ENCODE results near the gene TMEM132A.
A peak's percentile ranks its signal among the peaks of the same experiment; 100 is the strongest.

Gene TMEM132A

DNA sequence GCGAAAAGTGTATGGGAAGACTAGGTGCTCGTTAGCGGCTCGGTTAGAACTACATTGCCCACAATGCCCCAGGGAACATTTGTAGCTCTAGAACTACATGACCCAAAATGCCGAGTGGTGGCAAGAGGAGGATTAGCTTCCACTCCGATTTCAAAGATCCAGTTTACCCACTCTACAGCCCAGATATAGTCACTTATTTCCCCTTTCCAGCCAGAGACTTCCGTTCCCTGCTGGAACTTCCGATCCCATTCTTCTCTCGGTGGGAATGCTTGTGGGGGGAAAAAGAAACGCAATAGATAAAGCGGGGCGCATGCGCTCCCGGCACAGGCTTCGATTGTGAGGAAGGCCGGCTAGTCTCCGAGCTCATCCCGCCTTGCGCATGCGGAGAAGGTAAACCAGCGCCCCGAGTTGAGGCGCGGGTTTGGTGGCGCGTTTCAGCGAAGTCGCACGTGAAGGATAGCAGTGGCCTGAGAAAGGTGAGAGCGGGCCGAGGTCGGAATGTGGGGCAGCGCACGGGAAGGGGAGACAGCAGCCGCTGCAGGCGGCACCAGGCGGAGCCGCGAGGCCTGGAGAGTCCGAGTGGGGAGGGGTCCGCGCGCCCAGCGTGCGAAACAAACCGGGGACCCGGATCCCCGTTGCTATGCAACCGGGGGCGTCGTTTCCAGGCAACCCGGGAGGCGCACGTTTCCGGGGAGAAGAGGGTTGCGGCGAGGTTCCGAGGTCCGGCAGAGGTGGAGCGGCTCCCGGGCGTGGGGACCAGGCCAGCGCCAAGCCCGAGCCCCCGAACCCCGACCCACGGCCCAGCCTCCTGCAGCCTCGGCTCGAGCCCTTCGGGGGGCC lies 10.2 kb upstream of the TMEM132A start, which contains the start of gene TMEM109:
Gene TMEM109 (plus strand): TSS at position 366 of the 840 bp plus-strand sequence. CDS start 5,536 bp downstream, outside the sequence.
- FAIRE-seq (peak; percentile 97), DNase-seq (ENCODE audit: insufficient read length, low spot score) (peak; percentile 83)

DNA sequence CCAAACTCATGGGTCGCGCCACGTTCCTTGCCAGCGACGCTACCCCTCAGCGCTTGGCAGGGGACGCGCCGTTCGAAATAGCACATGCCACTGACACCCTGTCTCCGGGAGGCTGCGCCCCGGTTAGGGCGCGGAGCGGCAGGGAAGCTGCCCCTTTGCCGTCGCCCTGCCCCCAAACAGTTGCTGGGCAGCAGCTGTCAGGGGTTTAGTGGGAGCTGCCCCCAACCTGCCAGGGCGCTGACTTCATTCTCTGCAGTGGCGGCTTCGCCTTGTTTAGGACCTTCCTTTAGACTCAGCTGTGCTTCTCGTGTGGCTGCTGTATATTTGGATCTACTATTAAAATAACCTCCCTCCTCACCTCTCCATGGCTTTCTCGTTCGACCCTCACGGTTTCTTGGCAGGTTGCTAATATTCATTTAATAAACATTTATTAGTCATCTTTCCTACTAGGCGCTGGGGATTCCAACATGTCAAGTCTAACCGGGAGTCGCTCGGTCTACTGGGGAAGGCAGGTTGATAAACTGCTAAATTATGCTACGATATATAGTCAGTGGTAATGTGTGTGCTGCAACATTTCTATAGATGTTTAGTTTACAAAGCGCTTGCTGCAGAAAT lies 9.5 kb upstream of the TMEM132A start:
- DNase-seq (ENCODE audit: insufficient read length, low spot score) (no peak), FAIRE-seq (peak; percentile 45)
- no peak for TF ChIP-seq POLR2A (IDR thresholded peaks at IDR 0.05; ENCODE audit: low read depth, low read length)
- TF ChIP-seq SPI1 (IDR thresholded peaks at IDR 0.05; ENCODE audit: low read depth, low read length) = no peak
- no peak for TF ChIP-seq PAX5 (IDR thresholded peaks at IDR 0.05; ENCODE audit: insufficient read depth, low read length, severe bottlenecking)
- no peak for TF ChIP-seq POU2F2 (IDR thresholded peaks at IDR 0.05; ENCODE audit: low read depth, low read length)
- TF ChIP-seq TAF1 (IDR thresholded peaks at IDR 0.05; ENCODE audit: low read depth, low read length) = no peak
- no peak for TF ChIP-seq POLR2AphosphoS5 (IDR thresholded peaks at IDR 0.05; ENCODE audit: low read depth, low read length)

More for the DNA sequence above, 10.2 kb upstream of the TMEM132A start, which contains the start of gene TMEM109:
- TF ChIP-seq SPI1 (IDR thresholded peaks at IDR 0.05; ENCODE audit: low read depth, low read length) = peak; percentile 34; the same call in 1 of the 2 replicates
- TF ChIP-seq TAF1 (IDR thresholded peaks at IDR 0.05; ENCODE audit: low read depth, low read length) = 0 out of 2 replicates have a peak, but pooled peaks have one; percentile 41
- no peak; the same call in 1 of the 2 replicates for TF ChIP-seq POLR2AphosphoS5 (IDR thresholded peaks at IDR 0.05; ENCODE audit: low read depth, low read length)
- TF ChIP-seq PAX5 (IDR thresholded peaks at IDR 0.05; ENCODE audit: insufficient read depth, low read length, severe bottlenecking) = no peak
- 0 out of 2 replicates have a peak, but pooled peaks have one; percentile 6 for TF ChIP-seq POU2F2 (IDR thresholded peaks at IDR 0.05; ENCODE audit: low read depth, low read length)
- peak; percentile 37; the same call in 1 of the 2 replicates for TF ChIP-seq POLR2A (IDR thresholded peaks at IDR 0.05; ENCODE audit: low read depth, low read length)

- DNase-seq (ENCODE audit: insufficient read length, low spot score) (peak; percentile 57), FAIRE-seq (peak; percentile 93)
- TF ChIP-seq POLR2AphosphoS5 (IDR thresholded peaks at IDR 0.05; ENCODE audit: low read depth, low read length) (no peak), POLR2A (IDR thresholded peaks at IDR 0.05; ENCODE audit: low read depth, low read length) (no peak), PAX5 (IDR thresholded peaks at IDR 0.05; ENCODE audit: insufficient read depth, low read length, severe bottlenecking) (no peak), POU2F2 (IDR thresholded peaks at IDR 0.05; ENCODE audit: low read depth, low read length) (0 out of 2 replicates have a peak, but pooled peaks have one; percentile 42), SPI1 (IDR thresholded peaks at IDR 0.05; ENCODE audit: low read depth, low read length) (0 out of 2 replicates have a peak, but pooled peaks have one; percentile 19), TAF1 (IDR thresholded peaks at IDR 0.05; ENCODE audit: low read depth, low read length) (no peak)
These were observed 8.9 kb upstream of the TMEM132A start for GRCh38 chr11:60915248-60915914.

- DNase-seq (ENCODE audit: insufficient read length, low spot score) = no peak
- no peak for FAIRE-seq
- TF ChIP-seq TAF1 (IDR thresholded peaks at IDR 0.05; ENCODE audit: low read depth, low read length) (no peak), POU2F2 (IDR thresholded peaks at IDR 0.05; ENCODE audit: low read depth, low read length) (no peak), PAX5 (IDR thresholded peaks at IDR 0.05; ENCODE audit: insufficient read depth, low read length, severe bottlenecking) (no peak), POLR2A (IDR thresholded peaks at IDR 0.05; ENCODE audit: low read depth, low read length) (no peak), SPI1 (IDR thresholded peaks at IDR 0.05; ENCODE audit: low read depth, low read length) (no peak), POLR2AphosphoS5 (IDR thresholded peaks at IDR 0.05; ENCODE audit: low read depth, low read length) (no peak)
These were observed 7.5 kb upstream of the TMEM132A start for GRCh38 chr11:60916669-60917206.

DNA sequence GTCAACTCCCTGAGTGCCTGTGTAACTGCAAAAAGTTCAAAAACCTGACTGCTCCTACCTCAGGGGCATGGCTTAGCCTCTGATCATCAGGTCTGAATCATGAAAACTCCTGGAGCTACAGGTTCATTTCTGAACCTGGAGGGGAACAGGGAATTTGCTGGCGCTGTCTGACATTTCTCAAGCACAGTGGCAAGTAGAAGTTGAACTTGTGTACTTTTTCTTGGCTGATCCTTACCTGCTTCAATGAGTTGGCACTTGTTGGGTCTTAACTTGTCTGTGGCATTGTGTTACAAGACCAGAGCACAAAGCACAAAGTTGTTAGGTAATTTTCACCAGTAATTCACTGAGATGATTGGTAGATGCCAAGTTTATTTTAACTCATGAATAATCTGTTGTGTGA lies 7.0 kb upstream of the TMEM132A start:
- TF ChIP-seq POLR2AphosphoS5 (IDR thresholded peaks at IDR 0.05; ENCODE audit: low read depth, low read length) (no peak), TAF1 (IDR thresholded peaks at IDR 0.05; ENCODE audit: low read depth, low read length) (no peak), POU2F2 (IDR thresholded peaks at IDR 0.05; ENCODE audit: low read depth, low read length) (no peak), SPI1 (IDR thresholded peaks at IDR 0.05; ENCODE audit: low read depth, low read length) (no peak), POLR2A (IDR thresholded peaks at IDR 0.05; ENCODE audit: low read depth, low read length) (no peak), PAX5 (IDR thresholded peaks at IDR 0.05; ENCODE audit: insufficient read depth, low read length, severe bottlenecking) (no peak)
- no peak for FAIRE-seq
- no peak for DNase-seq (ENCODE audit: insufficient read length, low spot score)

GRCh38 chr11:60918251-60918938 lies 5.9 kb upstream of the TMEM132A start:
- FAIRE-seq (no peak), DNase-seq (ENCODE audit: insufficient read length, low spot score) (no peak)

DNA sequence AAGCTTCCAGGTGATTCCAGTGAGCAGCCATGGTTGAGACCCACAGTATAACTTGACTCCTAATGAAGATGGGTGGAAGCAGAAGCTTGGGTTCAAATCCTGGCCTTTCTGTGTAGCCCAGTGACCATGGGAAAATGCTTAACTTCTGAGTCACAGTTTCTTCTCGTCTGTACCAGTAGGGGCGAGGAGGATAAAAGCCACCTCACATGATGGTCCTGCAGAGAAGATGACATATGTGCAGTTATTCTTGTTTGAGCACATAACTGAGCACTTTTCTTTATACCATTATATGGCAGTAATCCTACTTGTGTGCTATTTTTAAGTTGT lies 5.4 kb upstream of the TMEM132A start:
- TF ChIP-seq POLR2AphosphoS5 (IDR thresholded peaks at IDR 0.05; ENCODE audit: low read depth, low read length) = no peak
- no peak for TF ChIP-seq TAF1 (IDR thresholded peaks at IDR 0.05; ENCODE audit: low read depth, low read length)
- no peak for TF ChIP-seq SPI1 (IDR thresholded peaks at IDR 0.05; ENCODE audit: low read depth, low read length)
- no peak for TF ChIP-seq PAX5 (IDR thresholded peaks at IDR 0.05; ENCODE audit: insufficient read depth, low read length, severe bottlenecking)
- no peak for TF ChIP-seq POU2F2 (IDR thresholded peaks at IDR 0.05; ENCODE audit: low read depth, low read length)
- TF ChIP-seq POLR2A (IDR thresholded peaks at IDR 0.05; ENCODE audit: low read depth, low read length) = no peak
- DNase-seq (ENCODE audit: insufficient read length, low spot score) (no peak), FAIRE-seq (peak; percentile 43)

More at GRCh38 chr11:60918251-60918938, 5.9 kb upstream of the TMEM132A start:
- TF ChIP-seq POU2F2 (IDR thresholded peaks at IDR 0.05; ENCODE audit: low read depth, low read length) (no peak), POLR2A (IDR thresholded peaks at IDR 0.05; ENCODE audit: low read depth, low read length) (no peak), TAF1 (IDR thresholded peaks at IDR 0.05; ENCODE audit: low read depth, low read length) (no peak), SPI1 (IDR thresholded peaks at IDR 0.05; ENCODE audit: low read depth, low read length) (no peak), PAX5 (IDR thresholded peaks at IDR 0.05; ENCODE audit: insufficient read depth, low read length, severe bottlenecking) (no peak), POLR2AphosphoS5 (IDR thresholded peaks at IDR 0.05; ENCODE audit: low read depth, low read length) (no peak)

DNA sequence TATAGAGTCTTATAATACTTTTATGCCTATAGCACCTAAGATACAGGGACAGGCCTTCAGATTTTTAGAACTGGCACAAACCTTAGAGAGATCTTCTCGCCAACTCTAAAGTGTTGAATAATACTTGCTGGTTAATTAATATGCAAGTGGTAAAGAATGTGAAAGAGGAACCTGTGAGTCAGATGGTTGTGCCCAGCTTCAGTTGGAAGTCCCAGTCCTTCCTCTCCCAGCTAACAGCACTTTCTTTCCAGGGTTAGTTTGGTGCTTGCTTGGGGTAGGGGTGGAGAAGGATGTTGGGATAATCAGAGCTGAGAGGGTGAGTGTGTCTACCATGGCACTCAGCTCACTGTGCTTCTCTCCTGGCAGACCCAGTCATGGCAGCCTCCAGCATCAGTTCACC lies 4.9 kb upstream of the TMEM132A start:
- TF ChIP-seq SPI1 (IDR thresholded peaks at IDR 0.05; ENCODE audit: low read depth, low read length) (no peak), TAF1 (IDR thresholded peaks at IDR 0.05; ENCODE audit: low read depth, low read length) (no peak), POLR2A (IDR thresholded peaks at IDR 0.05; ENCODE audit: low read depth, low read length) (no peak), PAX5 (IDR thresholded peaks at IDR 0.05; ENCODE audit: insufficient read depth, low read length, severe bottlenecking) (no peak), POU2F2 (IDR thresholded peaks at IDR 0.05; ENCODE audit: low read depth, low read length) (no peak), POLR2AphosphoS5 (IDR thresholded peaks at IDR 0.05; ENCODE audit: low read depth, low read length) (no peak)
- no peak for FAIRE-seq
- no peak for DNase-seq (ENCODE audit: insufficient read length, low spot score)

All from GM12891 (cell line).